Tibial artery (tissue), 4 donors: ENCODE measurements around the gene CDS1.

ENCODE experiments used
- DNase-seq, 2 donors: peaks; one replicate each; pipeline ENCODE4 v3.0.0-alpha.2; 2019
- H3K27ac ChIP-seq, 2 donors: fragments of 200-600 bp; sonication (generic) in 1 of 2; 1 replicate in 1 of 2; 2 replicates in 1 of 2; pipeline ENCODE4 v1.5.1; 2018 to 2019; ENCODE audit warnings: mild to moderate bottlenecking in 1 of 2
- H3K27me3 ChIP-seq, 2 donors: fragments of 200-600 bp; sonication (generic) in 1 of 2; one replicate each; pipeline versions ENCODE4 v1.5.1 to v1.6.0; 2016 to 2019
- H3K36me3 ChIP-seq, 3 donors: fragments of 200-600 bp; sonication (generic) in 2 of 3; one replicate each; pipeline ENCODE4 v1.5.1; 2016 to 2019; ENCODE audit warnings: mild to moderate bottlenecking in 2 of 3
- H3K4me1 ChIP-seq, 4 donors: fragments of 200-600 bp; sonication (generic) in 2 of 4; 1 replicate in 3 of 4; 2 replicates in 1 of 4; pipeline ENCODE4 v1.5.1; 2016 to 2019
- H3K4me3 ChIP-seq, 2 donors: fragments of 200-600 bp; sonication (generic) in 1 of 2; 1 replicate in 1 of 2; 2 replicates in 1 of 2; pipeline ENCODE4 v1.5.1; 2018 to 2019; ENCODE audit warnings: mild to moderate bottlenecking in 2 of 2
- H3K9me3 ChIP-seq, 3 donors: fragments of 200-600 bp; sonication (generic) in 1 of 3; one replicate each; pipeline ENCODE4 v1.5.1; 2016 to 2019
- CTCF ChIP-seq, 2 experiments: fragments of 200-600 bp in 1 of 2; fragments of 450-650 bp in 1 of 2; IDR thresholded peaks; one replicate each; pipeline ENCODE4 v1.5.1; 2017 to 2019; ENCODE audit warnings: antibody characterized with exemption in 2 of 2, mild to moderate bottlenecking in 1 of 2, moderate library complexity in 1 of 2
- intact Hi-C: fragments of 100-400 bp; cut with DNase I; formaldehyde crosslinking; loops from one replicate; pipeline ENCODE4 v1.15.0; 2023; ENCODE audit warnings: low total_unique reads

The CDS1 gene

GRCh38 chr4:84614891-84615290, 32.0 kb downstream of the CDS1 start:
- DNase-seq: no peak
- Histone ChIP-seq H3K4me3 (no peak overlapping the region), H3K9me3 (no peaks in the 10 kb centered on the region), H3K27ac (no peak overlapping the region), H3K4me1 (no peaks in the 10 kb centered on the region), H3K36me3 (no peaks in the 10 kb centered on the region), H3K27me3 (no peaks in the 10 kb centered on the region)
- intact Hi-C loops: no loop called here
- TF ChIP-seq CTCF (IDR thresholded peaks at IDR 0.05): no peak

GRCh38 chr4:84615355-84615754, 32.4 kb downstream of the CDS1 start:
- Histone ChIP-seq H3K36me3 (no peaks in the 10 kb centered on the region), H3K27ac (no peak overlapping the region), H3K9me3 (no peaks in the 10 kb centered on the region), H3K4me1 (no peaks in the 10 kb centered on the region), H3K4me3 (no peak overlapping the region), H3K27me3 (no peaks in the 10 kb centered on the region)
- no peak for DNase-seq
- intact Hi-C loops: no loop called here
- TF ChIP-seq CTCF (IDR thresholded peaks at IDR 0.05): no peak

- no peak for TF ChIP-seq CTCF (IDR thresholded peaks at IDR 0.05)
- intact Hi-C loops: no loop called here
Observed at GRCh38 chr4:84622959-84623358, 40.0 kb downstream of the CDS1 start.

DNA sequence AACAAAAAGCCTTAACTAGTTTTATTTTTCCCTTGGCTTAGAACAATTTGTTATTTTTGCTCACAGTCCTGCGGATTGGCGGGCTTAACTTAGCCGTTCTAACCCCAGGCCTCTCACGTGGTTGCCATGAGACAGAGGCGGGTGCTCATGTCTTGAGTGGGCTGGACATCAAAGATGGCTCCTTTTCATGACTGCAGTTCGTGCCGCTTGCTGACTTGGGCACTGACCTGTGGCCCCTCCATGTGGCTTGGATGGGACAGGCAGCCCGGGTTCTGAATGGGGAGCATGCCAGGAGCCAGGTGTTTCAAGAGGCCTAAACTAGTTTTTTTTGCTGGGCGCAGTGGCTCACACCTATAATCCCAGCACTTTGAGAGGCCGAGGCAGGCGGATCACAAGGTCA, 40.7 kb downstream of the CDS1 start:
- no peaks in the 10 kb centered on the region for H3K4me1 ChIP-seq
- no peak overlapping the region for H3K27ac ChIP-seq
- no peaks in the 10 kb centered on the region for H3K27me3 ChIP-seq
- intact Hi-C loops: no loop called here
- H3K36me3 ChIP-seq: no peaks in the 10 kb centered on the region
- no peak for DNase-seq
- H3K4me3 ChIP-seq: no peak overlapping the region
- TF ChIP-seq CTCF (IDR thresholded peaks at IDR 0.05): no peak
- H3K9me3 ChIP-seq: no peaks in the 10 kb centered on the region

More at GRCh38 chr4:84622959-84623358, 40.0 kb downstream of the CDS1 start:
- no peaks in the 10 kb centered on the region for H3K4me1 ChIP-seq
- H3K27me3 ChIP-seq: no peaks in the 10 kb centered on the region
- no peak for DNase-seq
- H3K36me3 ChIP-seq: no peaks in the 10 kb centered on the region
- H3K4me3 ChIP-seq: no peak overlapping the region
- H3K9me3 ChIP-seq: no peaks in the 10 kb centered on the region
- no peak overlapping the region for H3K27ac ChIP-seq

GRCh38 chr4:84626673-84627072, 43.7 kb downstream of the CDS1 start:
- DNase-seq: no peak
- intact Hi-C loops: no loop called here
- Histone ChIP-seq H3K9me3 (no peaks in the 10 kb centered on the region), H3K27me3 (no peaks in the 10 kb centered on the region), H3K4me3 (no peak overlapping the region), H3K4me1 (no peaks in the 10 kb centered on the region), H3K36me3 (no peaks in the 10 kb centered on the region), H3K27ac (no peak overlapping the region)
- TF ChIP-seq CTCF (IDR thresholded peaks at IDR 0.05): no peak

DNA sequence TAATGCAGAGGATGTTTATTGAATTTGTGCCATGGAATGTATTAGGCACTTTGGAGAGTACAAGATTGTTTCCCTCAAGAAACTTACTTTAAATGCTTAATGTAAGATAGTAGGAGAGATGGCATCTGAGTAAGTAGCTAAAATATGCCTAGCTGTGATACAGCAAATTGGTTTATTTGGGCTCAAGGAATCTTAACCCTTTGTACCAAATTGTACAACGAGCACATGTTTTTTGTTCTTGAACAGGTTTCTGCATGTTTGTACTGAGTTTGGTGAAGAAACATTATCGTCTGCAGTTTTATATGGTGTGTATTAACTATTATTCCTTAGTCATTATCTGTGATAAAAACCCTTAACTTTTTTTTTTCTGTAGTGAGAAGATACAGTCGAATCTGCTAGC, 48.6 kb downstream of the CDS1 start:
- Histone ChIP-seq H3K27ac (no peak overlapping the region), H3K9me3 (no peaks in the 10 kb centered on the region), H3K27me3 (no peaks in the 10 kb centered on the region), H3K4me3 (no peak overlapping the region), H3K36me3 (no peaks in the 10 kb centered on the region), H3K4me1 (no peaks in the 10 kb centered on the region)
- intact Hi-C loops: no loop called here
- DNase-seq: no peak
- TF ChIP-seq CTCF (IDR thresholded peaks at IDR 0.05): no peak
